Urothelium cell line (cell line): Measurements from ENCODE around the gene CNPY1.

ENCODE experiments used
- DNase-seq: peaks from one replicate; pipeline ENCODE4 v3.0.0; 2011; ENCODE audit warnings: low spot score, mixed read lengths
- FAIRE-seq: peaks from 2 replicates; lab custom pipeline; 2011; peaks lifted over from hg19 to GRCh38; lab: Jason Lieb, UNC

CNPY1 gene

DNA sequence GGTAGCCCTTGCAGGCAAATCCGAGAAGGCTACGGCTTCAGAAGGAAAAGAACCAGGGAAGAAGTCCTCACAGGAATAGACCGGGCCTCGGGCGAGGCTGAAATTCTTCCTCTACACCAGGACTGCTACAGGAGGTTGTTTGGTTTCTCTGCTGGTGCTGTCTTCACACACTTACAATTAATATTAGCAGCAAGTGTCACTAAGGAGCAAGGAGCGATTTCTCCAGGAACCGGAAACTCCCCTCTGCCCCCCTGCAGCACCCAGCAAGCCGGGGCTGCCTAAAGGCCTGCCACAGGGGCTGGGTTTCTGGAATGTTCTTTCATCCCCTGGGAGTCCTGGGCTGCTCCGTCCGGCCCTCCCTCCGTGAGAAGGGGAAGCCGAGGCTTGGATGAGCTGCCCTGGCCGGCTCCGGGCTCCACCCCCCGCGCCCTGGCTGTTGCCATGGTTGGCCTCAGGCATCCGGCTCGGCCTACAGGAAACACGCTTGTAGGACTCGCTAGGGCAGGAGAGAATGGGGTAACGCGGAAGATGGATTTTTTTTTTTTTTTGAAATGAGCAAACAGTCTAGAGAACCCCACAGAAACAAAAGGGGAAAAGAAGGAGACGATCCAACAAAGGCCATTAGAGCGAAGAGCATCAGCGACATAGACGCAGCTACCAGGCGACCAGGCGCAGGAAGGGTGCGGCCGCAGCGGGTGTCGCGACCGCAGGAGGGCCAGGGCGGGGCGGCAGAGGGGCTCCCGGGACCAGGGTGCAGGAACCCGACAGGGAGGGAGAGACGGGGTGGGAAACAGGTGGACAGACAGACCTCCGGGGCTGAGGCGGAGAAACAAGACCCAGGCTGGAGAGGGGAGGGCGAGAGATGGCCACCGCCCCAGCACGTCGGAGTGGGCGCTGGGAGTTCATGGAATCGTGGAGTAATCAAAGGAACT lies 55.4 kb downstream of the CNPY1 start:
- FAIRE-seq (no peak), DNase-seq (no peak)

DNA sequence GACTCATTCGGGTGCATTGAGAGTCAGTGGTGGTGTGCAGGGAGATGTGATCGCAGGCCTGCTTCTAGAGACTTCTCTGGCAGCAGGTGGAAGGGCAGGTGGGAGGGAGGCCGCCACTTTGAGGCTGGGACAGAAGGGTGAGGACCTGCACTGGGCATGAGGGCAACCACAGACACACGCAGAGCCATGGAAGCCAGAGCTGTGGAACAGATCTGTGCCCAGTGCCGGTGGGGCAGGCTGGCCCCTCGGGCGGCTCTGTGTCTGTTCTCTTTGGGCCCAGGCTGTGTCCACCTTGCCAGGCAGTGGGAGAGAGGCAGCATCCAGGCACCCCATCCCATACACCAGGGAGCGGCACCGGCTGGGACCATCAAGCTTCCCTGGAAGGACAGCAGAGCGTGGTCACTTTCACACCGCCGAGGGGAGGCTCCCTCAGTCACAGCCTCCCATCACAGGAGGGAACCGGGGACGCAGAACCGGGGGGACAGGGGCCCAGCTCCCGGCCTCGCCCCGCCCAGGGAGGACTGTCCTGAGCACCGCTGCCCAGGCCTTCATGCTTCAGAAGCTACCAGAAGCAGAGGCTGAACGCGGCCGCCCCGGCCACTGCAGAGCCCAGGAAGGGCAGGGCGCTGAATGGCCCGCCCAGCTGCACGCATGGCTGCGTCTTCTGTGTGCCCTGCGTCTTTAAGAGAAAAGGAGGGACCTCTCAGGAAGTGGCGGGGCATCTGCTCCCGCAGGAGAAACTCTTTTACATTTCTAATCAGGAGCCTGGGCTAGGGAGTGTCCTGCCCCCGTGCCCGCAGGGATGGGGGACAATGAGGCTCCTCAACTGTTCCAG lies 56.3 kb downstream of the CNPY1 start:
- FAIRE-seq (no peak), DNase-seq (no peak)

DNA sequence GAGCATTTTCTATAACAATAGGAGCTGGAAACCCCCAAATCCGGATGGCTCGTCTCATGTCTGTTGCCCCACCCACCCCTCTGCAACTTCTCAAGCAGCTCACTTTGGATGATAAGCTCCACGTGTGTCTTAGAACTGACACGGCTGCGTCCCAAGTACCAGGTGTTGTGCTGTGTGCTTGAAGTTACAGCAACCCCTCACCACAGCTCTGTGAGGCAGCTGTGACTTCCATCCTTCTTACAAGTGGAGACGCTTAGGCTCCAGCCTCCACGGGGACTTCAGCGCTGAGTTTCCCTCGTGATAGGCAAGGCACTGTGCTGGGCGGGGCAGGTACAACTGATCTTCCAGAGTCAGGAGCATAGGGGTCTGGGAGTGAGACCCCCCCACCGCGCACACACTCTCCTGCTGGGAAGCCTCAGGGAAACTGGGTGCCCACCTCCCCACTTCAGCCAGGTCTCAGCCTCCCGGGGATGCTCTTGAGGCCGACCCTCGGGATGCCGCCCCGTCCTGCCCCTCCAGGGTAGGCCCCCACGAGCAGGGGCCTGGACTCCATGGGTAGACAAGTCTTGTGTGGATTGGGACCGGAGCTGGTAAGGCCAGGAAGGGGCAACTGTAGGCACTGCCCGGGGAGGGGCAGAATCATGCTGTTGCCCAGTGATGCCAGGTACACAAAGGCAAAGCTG lies 57.1 kb downstream of the CNPY1 start:
- FAIRE-seq (no peak), DNase-seq (no peak)

DNA sequence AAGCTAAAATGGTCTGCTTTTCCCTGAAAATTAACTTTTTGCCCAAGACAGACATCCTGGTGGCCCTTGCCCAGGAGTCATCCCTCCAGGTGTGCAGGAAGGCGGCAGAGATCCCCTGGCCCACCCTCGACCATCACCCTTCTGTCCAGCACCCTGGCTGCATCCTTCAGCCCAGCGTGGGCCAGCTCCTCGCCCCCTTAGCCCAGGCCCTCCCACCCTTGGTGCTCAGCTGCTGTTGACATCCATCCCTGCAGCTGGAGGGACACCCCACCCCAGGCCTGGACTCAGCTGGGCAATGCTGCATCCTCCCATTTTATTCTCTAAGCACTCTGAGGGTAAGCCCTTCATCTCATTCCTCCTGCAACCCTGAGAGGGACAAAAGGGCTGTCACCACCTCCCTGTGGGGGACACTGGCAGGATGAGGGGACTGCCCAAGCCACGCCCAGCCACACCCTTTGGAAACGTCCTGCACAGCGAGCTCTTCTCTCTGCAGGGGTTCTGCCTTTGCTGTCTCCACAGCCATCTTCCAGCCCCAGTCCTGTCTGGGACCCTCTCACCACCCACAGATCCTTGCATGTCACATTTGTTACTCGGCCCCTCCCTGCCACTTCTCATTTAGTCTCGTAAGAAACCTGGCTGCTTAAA lies 57.8 kb downstream of the CNPY1 start:
- FAIRE-seq: no peak

DNA sequence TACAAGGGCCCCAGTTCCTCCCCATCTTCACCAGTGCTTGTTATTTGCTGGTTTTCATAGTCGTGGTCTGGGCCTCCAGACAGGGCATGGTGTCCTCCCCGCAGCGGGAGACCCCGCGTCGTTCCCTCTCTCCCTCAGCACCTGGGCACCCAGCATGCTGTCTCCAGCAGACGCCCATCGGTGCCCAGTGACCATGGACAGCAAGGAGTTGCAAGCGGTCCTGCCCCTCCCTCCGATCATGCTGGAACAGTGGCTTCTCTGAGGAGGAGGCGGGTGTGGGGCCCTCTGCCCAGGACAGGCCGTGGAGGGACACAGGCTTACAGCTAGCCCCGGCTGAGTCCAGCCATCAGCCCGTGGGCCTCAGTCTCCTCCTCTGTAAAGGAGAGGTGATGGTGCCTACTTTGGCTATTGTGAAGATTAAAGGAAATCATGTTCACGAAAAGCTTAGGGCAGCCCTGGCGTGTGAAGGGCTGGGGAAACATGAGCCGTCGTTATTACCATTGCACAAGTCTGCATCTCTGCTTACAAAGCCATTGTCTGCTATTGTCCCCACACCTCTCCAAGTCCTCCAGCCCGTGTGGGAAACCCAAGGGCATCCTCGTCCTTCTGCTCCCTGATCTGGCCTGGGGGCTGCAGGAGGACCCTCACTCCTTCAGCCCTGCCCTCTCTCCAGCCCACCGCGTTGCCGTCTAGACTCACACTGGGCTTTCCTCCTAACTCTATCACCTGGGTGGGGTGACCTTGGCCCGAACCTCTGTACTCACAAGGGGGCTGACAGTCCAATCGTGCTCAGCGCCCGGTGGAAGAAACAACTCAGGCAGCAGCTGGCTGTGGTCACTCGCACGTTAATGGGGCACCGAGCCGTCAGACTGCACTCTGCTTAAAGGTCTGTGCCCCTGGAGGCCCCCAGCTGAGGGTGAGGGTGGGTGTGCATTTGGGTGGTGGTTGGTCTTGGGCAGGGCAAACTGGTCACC lies 58.6 kb downstream of the CNPY1 start:
- FAIRE-seq (no peak), DNase-seq (no peak)

More for the DNA sequence above, 57.8 kb downstream of the CNPY1 start:
- DNase-seq: no peak

DNA sequence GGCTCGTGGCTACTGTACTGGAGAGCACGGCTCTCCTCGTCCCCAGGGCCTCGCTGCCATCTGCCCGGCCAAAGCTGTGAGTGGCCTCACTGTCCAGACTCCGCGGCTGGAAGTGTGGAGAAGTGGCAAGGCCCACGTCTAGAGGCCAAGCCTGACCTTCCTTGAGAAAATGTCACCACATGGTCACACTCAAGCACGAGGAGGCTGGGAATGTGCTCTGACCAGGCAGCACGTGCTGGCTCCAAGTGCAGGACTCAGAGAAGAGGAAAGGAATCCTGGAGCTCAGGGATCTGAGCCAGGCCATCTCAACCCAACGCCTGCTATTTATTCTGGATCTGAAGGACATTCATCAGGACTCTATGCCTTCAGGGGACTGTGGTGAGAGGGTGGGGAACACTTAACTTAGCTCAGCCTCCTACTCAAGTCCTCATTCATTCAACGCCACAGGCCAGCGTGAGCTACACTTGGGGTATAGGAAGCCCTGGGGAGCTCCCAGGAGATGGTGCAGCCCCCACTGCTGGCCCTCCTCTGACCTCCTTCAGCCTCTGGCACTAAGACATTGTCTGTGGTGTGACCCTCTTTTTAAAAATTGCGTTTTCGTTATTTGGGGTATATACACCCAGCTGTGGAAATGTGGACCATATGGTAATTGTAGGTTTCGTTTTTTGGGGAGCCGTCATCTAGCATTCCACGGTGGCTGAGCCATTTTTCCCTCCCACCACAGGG lies 59.4 kb downstream of the CNPY1 start:
- FAIRE-seq: no peak
- no peak for DNase-seq

DNA sequence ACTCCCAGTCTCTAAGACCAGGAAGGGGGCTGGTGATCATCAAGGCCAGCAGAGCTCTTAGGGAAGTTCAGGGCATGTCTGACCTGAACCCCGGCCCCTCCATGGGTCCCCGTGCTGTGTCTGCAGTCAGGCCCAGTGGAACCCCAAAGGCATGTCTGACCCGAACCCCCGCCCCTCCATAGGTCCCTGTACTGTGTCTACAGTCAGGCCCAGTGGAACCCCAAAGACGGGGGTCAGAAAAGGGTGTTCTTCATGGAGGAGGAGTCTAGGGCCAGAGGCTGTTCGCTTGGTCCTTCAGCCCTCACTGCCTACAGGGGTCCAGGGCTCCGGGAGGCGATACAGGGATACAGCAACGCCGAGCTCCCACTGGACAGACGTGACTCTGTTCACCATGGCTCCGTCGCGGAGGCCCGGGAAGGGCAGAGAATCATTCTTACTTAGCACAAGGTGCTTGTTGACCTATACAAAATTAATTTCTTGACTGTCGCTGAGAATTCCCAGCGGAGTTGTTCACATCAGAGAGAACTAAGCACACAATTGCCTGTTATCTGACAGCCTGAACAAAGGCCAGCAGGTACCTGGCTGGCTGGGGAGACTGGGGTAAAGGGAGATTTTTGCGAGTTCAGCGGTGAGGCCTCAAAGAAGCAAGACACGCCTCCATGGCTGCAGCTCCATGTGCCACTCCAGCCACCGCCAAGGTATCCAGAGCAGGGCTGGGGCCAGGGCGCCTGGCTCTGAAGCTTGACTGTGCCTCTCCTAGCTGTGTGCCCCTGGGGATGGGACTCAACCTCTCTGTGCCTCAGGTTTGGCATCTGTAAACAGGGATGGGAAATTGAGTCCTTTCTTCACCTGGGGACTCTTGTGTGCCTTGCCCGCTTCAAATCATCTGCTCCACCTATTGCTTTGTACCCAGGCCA lies 61.6 kb downstream of the CNPY1 start:
- FAIRE-seq (no peak), DNase-seq (no peak)

DNA sequence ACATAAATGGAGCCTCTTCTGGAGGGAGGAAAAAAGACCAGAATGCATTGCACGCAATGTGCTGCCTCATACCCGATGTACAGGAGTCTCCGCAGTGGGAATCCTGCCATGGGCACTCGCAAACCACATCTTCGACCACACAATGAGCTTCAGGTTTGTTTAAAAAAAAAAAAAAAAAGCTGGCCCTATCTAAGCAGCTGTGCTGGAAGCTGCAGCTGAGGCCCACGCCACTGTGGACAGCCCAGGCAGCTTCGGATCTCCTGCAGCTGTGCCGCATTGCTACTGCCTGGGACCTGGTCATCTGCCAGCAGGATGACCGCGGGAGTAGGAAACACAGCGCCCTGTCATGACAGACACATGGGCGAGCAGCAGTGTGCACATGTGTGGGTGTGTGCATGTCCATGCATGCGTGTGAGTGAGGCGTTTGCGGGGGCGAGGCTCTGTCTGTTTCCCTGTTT lies 62.5 kb downstream of the CNPY1 start:
- DNase-seq: no peak

DNA sequence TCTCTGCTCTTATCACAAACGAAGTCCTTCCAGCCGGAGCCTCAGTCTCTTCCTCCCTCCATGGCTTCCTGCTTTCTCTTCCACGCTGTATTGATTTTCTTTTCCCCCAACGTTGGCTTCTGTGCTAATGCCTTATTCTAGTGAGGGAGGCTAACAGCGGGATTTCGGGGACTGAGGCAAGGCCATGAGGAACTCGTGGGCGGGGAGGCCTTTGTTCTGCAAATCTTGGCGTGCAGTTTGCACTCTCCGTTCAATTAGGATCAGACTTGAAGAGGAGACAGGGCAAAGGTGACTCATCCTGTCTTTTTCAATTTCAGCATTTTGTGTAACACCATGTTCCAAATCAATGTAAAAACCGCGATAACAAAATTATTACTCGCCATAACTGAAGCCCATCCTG lies 63.1 kb downstream of the CNPY1 start:
- DNase-seq (no peak), FAIRE-seq (no peak)

More for the DNA sequence above, 62.5 kb downstream of the CNPY1 start:
- FAIRE-seq: no peak

DNA sequence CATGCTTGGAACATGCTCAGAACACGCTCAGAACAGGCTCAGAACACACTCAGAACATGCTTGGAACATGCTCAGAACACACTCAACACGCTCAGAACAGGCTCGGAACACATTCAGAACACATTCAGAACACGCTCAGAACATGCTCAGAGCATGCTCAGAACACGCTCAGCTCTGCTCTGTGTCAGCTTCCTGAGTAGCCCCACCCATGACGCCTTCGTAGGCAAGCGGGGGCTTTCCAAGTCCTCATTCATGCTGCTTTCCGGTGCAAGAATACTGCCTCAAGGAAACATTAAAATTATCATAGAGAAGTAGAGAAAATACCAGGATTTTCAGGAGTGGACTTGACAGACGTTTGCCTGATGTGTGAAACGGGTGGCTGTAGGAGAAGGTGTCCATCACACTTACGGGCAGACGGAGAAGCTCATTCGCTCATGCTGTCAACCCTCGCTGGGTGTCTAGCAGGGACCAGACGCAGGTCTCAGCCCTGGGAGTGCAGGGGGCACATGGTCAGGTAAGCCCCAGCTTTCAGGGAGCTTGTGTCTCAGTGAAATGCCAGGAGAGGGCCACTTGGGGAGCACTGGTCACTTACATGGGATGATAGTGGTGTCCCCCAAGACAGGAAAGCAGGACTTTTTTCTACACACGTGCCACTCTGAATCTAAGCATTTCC lies 63.7 kb downstream of the CNPY1 start:
- DNase-seq: no peak
- FAIRE-seq: no peak

DNA sequence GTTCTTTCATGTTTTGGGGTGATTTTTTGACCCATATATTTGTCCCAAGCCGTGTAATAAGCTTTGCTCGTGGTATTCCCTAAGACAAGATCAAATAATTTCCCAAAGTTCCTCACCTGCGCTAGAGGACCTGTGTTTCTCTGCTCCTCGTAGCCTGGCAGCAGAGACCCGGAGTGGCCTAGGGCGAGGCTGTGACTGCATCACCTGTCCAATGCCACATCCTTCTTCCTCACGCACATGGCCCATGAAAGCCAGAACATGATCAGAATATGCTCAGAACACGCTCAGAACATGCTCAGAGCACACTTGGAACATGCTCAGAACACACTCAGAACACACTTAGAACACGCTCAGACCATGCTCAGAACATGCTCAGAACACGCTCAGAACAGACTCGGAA lies 64.6 kb downstream of the CNPY1 start:
- DNase-seq (no peak), FAIRE-seq (no peak)

DNA sequence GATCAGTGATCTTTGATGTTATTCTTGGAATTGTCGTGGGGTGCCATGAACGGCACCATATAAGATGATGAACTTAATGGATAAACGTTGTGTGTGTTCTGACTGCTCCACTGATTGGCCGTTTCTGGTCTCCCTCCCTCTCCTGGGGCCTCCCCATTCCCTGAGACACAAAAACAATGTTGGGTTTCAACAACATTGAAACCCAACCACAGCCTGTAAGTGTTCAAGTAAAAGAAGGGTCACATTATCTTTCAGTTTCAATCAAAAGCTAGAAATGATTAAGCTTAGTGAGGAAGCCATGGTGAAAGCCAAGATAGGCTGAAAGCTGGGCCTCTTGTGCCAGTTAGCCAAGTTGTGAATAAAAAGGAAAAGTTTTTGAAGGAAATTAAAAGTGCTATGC lies 68.9 kb downstream of the CNPY1 start:
- DNase-seq: no peak
- FAIRE-seq: no peak

DNA sequence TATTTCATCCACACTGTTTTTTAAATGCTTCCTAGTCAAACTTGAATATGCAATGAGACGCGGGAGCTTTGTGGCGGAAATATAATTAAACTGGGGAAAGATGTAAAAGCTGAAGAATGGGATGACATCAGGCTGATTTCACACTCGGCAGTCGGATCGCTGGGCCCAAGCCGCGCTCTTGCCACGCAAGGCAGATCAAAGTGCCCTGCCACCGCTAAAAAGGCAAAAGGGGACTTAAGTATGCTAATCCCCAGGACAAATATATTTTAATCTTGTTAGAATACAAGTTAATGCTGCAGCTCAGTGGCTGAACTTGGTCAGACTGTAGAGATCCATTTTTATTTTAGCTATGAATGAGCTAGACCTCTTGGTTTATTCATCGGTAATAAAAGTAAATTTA lies 74.6 kb downstream of the CNPY1 start:
- DNase-seq (no peak), FAIRE-seq (no peak)

DNA sequence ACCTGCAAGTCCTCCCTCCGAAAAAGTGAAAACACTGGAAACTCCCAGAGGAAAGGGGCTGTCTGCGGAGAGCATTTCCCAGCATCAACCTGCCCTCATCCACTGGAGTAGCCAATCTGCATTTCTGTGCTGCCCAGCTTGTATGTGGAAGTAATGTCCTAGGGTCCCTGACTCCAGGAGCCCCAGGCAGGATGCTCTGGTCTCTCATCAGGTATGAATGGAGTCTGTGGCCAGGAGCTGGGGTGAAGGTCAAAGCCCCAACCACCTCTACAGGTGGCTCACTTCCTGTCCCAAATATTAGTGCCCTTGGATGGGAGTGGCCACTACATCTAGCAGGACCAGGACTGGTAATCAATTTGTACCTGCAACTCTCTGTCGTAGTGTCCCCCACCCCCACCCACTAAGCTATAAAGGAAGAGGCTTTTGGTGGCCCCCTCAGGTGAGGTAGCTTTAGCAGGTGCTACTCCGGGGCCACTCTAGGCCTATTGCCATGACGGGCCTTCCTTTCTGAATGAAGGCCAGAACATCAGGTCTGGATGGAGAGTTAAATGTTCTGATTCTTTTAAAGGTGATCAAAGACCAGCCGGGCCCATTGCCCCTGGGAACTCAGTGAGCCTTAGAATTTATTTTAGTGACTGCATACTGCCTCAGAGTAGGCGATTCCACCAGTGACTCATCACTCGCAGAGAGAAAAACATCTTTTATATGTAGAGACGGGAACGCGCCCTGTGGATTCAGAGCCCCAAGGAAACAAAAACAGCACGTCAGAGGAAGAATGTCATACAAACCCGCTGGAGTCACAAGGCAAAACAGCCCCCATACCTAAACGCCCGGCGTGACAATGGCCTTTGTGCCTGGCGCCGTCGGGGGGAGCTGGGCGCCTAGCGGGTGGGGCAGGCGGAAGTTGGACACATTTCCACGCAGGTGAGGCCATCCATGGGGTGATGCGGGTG lies 75.4 kb downstream of the CNPY1 start:
- DNase-seq (peak; percentile 25), FAIRE-seq (no peak)

DNA sequence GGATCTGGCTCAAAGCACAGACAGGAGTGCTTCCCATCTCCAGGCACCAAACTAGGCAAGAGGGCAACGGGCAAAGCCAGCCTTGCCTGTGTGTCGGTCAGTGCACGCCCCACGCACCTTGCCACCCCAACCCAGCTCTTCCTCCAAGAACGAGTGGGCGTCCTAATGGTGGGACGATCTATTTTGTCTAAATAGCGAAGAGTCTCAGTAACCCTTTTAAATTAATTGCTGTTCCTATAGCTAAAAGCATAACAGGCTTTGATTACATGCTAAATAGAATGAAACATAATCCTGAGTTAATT lies 76.2 kb downstream of the CNPY1 start:
- DNase-seq: no peak
- no peak for FAIRE-seq
